ENCODE data around the gene DENR. TPM values are rescaled to one million over a fixed set of nuclear protein-coding genes. Genes with fewer than 3 reads are reported as not detected.

DENR gene
- total and polyA plus RNA-seq, 2 of the 13 experiments (the other 11 are each of a cell fraction or from before 2014, with no cell fraction given), result 30.0 to 59.1 TPM

DNA sequence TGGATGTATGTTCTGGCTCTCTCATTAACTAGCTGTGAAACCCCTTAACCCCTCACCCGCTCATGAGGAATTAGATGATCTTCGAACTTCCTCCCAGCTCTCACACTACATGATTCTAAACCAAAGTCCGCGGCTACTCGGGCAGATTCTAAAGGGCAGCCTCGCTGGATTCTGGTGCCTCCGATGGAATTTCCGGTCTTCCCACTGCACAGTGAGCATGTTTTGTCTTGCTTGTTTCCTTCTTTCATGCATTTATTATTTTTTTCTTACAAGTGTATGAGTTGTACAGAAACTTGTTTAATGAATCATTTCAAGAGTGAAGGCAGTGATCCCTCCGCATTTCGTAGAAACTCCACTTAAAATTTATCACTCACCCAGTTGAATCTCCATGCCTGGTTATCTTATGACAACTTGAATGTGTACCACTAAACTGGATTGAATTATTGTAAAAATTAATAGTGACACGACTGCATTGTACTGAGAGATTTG, 31.5 kb upstream of the DENR start (continued):
- TF ChIP-seq MBD4 (IDR thresholded peaks at IDR 0.05; ENCODE audit: borderline replicate concordance, low read length) (no peak), ZNF747 (CRISPR knock-in tag; IDR thresholded peaks at IDR 0.05; ENCODE audit: borderline replicate concordance) (no peak), ISL2 (CRISPR knock-in tag; IDR thresholded peaks at IDR 0.05) (no peak), ARID5B (CRISPR knock-in tag; IDR thresholded peaks at IDR 0.05) (peak; percentile 83), ZBTB33 (CRISPR knock-in tag; IDR thresholded peaks at IDR 0.05) (peak; percentile 10; the same call in 1 of the 2 replicates), MXD3 (CRISPR knock-in tag; IDR thresholded peaks at IDR 0.05) (no peak), ZKSCAN8 (CRISPR knock-in tag; IDR thresholded peaks at IDR 0.05; ENCODE audit: borderline replicate concordance) (no peak; the same call in 1 of the 2 replicates), ZNF652 (CRISPR knock-in tag; IDR thresholded peaks at IDR 0.05; ENCODE audit: borderline replicate concordance, low read depth) (peak; percentile 88)
- TF ChIP-seq, protein P1, sequence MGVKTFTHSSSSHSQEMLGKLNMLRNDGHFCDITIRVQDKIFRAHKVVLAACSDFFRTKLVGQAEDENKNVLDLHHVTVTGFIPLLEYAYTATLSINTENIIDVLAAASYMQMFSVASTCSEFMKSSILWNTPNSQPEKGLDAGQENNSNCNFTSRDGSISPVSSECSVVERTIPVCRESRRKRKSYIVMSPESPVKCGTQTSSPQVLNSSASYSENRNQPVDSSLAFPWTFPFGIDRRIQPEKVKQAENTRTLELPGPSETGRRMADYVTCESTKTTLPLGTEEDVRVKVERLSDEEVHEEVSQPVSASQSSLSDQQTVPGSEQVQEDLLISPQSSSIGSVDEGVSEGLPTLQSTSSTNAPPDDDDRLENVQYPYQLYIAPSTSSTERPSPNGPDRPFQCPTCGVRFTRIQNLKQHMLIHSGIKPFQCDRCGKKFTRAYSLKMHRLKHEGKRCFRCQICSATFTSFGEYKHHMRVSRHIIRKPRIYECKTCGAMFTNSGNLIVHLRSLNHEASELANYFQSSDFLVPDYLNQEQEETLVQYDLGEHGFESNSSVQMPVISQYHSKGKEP (CRISPR knock-in tag; IDR thresholded peaks at IDR 0.05), result no peak
- TF ChIP-seq, protein P2, sequence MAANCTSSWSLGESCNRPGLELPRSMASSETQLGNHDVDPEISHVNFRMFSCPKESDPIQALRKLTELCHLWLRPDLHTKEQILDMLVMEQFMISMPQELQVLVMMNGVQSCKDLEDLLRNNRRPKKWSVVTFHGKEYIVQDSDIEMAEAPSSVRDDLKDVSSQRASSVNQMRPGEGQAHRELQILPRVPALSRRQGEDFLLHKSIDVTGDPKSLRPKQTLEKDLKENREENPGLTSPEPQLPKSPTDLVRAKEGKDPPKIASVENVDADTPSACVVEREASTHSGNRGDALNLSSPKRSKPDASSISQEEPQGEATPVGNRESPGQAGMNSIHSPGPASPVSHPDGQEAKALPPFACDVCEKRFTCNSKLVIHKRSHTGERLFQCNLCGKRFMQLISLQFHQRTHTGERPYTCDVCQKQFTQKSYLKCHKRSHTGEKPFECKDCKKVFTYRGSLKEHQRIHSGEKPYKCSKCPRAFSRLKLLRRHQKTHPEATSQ (CRISPR knock-in tag; IDR thresholded peaks at IDR 0.05; ENCODE audit: borderline replicate concordance), result no peak
- TF ChIP-seq, protein P3, sequence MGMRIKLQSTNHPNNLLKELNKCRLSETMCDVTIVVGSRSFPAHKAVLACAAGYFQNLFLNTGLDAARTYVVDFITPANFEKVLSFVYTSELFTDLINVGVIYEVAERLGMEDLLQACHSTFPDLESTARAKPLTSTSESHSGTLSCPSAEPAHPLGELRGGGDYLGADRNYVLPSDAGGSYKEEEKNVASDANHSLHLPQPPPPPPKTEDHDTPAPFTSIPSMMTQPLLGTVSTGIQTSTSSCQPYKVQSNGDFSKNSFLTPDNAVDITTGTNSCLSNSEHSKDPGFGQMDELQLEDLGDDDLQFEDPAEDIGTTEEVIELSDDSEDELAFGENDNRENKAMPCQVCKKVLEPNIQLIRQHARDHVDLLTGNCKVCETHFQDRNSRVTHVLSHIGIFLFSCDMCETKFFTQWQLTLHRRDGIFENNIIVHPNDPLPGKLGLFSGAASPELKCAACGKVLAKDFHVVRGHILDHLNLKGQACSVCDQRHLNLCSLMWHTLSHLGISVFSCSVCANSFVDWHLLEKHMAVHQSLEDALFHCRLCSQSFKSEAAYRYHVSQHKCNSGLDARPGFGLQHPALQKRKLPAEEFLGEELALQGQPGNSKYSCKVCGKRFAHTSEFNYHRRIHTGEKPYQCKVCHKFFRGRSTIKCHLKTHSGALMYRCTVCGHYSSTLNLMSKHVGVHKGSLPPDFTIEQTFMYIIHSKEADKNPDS (CRISPR knock-in tag; IDR thresholded peaks at IDR 0.05), result no peak
- TF ChIP-seq, protein P4, sequence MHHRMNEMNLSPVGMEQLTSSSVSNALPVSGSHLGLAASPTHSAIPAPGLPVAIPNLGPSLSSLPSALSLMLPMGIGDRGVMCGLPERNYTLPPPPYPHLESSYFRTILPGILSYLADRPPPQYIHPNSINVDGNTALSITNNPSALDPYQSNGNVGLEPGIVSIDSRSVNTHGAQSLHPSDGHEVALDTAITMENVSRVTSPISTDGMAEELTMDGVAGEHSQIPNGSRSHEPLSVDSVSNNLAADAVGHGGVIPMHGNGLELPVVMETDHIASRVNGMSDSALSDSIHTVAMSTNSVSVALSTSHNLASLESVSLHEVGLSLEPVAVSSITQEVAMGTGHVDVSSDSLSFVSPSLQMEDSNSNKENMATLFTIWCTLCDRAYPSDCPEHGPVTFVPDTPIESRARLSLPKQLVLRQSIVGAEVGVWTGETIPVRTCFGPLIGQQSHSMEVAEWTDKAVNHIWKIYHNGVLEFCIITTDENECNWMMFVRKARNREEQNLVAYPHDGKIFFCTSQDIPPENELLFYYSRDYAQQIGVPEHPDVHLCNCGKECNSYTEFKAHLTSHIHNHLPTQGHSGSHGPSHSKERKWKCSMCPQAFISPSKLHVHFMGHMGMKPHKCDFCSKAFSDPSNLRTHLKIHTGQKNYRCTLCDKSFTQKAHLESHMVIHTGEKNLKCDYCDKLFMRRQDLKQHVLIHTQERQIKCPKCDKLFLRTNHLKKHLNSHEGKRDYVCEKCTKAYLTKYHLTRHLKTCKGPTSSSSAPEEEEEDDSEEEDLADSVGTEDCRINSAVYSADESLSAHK (CRISPR knock-in tag; IDR thresholded peaks at IDR 0.05; ENCODE audit: borderline replicate concordance), result no peak
